Endothelial cell of umbilical vein (primary cell): ENCODE measurements around the gene NPAT. TPM values are rescaled to one million over a fixed set of nuclear protein-coding genes. Genes with fewer than 3 reads are reported as not detected.

Experiments used
- BruUV-seq: library from RNA; stranded (reverse); fragments of 400-500 nt; replicated peaks from 2 replicates; lab custom pipeline; 2021; lab: Mats Ljungman, UMichigan
- CTCF ChIA-PET: fragments of 300-600, 350-600 bp; sonication (Branson Sonifier 250); formaldehyde crosslinking; loops from one replicate; lab custom pipeline; 2021; ENCODE audit warnings: antibody characterized with exemption, inconsistent platforms; lab: Charles Lee
- POLR2A ChIA-PET: fragments of 300-600, 350-600 bp; sonication (Branson Sonifier 250); formaldehyde crosslinking; loops from one replicate; lab custom pipeline; 2021; ENCODE audit warnings: antibody characterized with exemption, inconsistent platforms; lab: Charles Lee
- DNase-seq: peaks from one replicate; pipeline ENCODE4 v3.0.0-alpha.2; 2011; ENCODE audit warnings: low read depth, low spot score
- FAIRE-seq: peaks from 2 replicates; lab custom pipeline; 2011; peaks lifted over from hg19 to GRCh38; lab: Jason Lieb, UNC
- H2AFZ ChIP-seq: 2 replicates; pipeline ENCODE4 v1.6.0; 2012; ENCODE audit warnings: low read depth, low read length, control low read depth, inconsistent platforms
- H3K27ac ChIP-seq: 2 replicates; pipeline ENCODE4 v1.5.1; 2011; ENCODE audit warnings: low read depth, mild to moderate bottlenecking, control low read depth, low read length, moderate library complexity; ENCODE audit not compliant: insufficient read depth
- H3K27me3 ChIP-seq, 2 experiments: 2 replicates each; pipeline versions ENCODE4 v1.6.0 to v1.6.1; 2011; ENCODE audit warnings: low read length in 2 of 2, mixed read lengths in 1 of 2; ENCODE audit not compliant: control insufficient read depth in 2 of 2, insufficient read depth in 2 of 2
- H3K36me3 ChIP-seq, 2 experiments: 2 replicates in 1 of 2; 3 replicates in 1 of 2; pipeline ENCODE4 v1.5.1; 2011; ENCODE audit warnings: low read length in 2 of 2, mild to moderate bottlenecking in 1 of 2, moderate library complexity in 1 of 2; ENCODE audit not compliant: control insufficient read depth in 2 of 2, insufficient read depth in 2 of 2; ENCODE audit errors: extremely low read depth in 1 of 2
- H3K4me1 ChIP-seq: 3 replicates; pipeline ENCODE4 v1.5.1; 2011; ENCODE audit warnings: mild to moderate bottlenecking, low read length; ENCODE audit not compliant: control insufficient read depth, insufficient read depth; ENCODE audit errors: extremely low read depth
- H3K4me2 ChIP-seq: 2 replicates; pipeline ENCODE4 v1.6.1; 2011; ENCODE audit warnings: low read length, control low read depth, mixed read lengths; ENCODE audit not compliant: insufficient read depth
- H3K4me3 ChIP-seq, 3 experiments: fragments of 200-600 bp in 1 of 3; sonication (generic), shearing (Covaris generic) in 1 of 3; replicated peaks in 1 of 3; 2 replicates each; pipeline ENCODE4 v1.5.1; 2011 to 2016; ENCODE audit warnings: control low read depth in 3 of 3, low read length in 3 of 3, mild to moderate bottlenecking in 2 of 3, inconsistent platforms in 1 of 3, low read depth in 1 of 3, moderate library complexity in 1 of 3; ENCODE audit not compliant: insufficient read depth in 1 of 3
- H3K79me2 ChIP-seq: 2 replicates; pipeline ENCODE4 v1.6.0; 2012; ENCODE audit warnings: low read length, inconsistent platforms; ENCODE audit not compliant: control insufficient read depth, insufficient read depth
- H3K9ac ChIP-seq: replicated peaks from 2 replicates; pipeline ENCODE3; 2011; ENCODE audit warnings: low read length, control low read depth; ENCODE audit not compliant: insufficient read depth; ENCODE audit errors: extremely low read depth
- H3K9me1 ChIP-seq: replicated peaks from 3 replicates; pipeline ENCODE4 v1.6.0; 2011; ENCODE audit warnings: mild to moderate bottlenecking, low read length; ENCODE audit not compliant: control insufficient read depth, insufficient read depth; ENCODE audit errors: extremely low read depth
- H3K9me3 ChIP-seq: replicated peaks from 2 replicates; pipeline ENCODE4 v1.5.1; 2012; ENCODE audit warnings: low read length, inconsistent platforms; ENCODE audit not compliant: control insufficient read depth, insufficient read depth
- H4K20me1 ChIP-seq: replicated peaks from 2 replicates; pipeline ENCODE3; 2011; ENCODE audit warnings: mild to moderate bottlenecking, low read length; ENCODE audit not compliant: control insufficient read depth, insufficient read depth; ENCODE audit errors: extremely low read depth
- EZH2 ChIP-seq: IDR thresholded peaks from 2 replicates; pipeline ENCODE4 v1.6.1; 2012; ENCODE audit warnings: borderline replicate concordance, low read depth, mild to moderate bottlenecking, moderate library complexity, low read length, inconsistent platforms; ENCODE audit not compliant: severe bottlenecking
- GATA2 ChIP-seq: IDR thresholded peaks from 2 replicates; pipeline ENCODE4 v1.7.0; 2011; ENCODE audit warnings: low read depth, mild to moderate bottlenecking, moderate library complexity, mixed read lengths, low read length; ENCODE audit not compliant: insufficient read length, insufficient read depth
- MYC ChIP-seq: IDR thresholded peaks from one replicate; pipeline ENCODE4 v1.6.1; 2011; ENCODE audit warnings: mild to moderate bottlenecking, low read depth, low read length
- POLR2A ChIP-seq: IDR thresholded peaks from 2 replicates; pipeline ENCODE4 v1.6.1; 2012; ENCODE audit warnings: low read depth, mild to moderate bottlenecking, control low read depth, low read length
- POLR2AphosphoS5 ChIP-seq: IDR thresholded peaks from 2 replicates; pipeline ENCODE4 v1.6.1; 2012; ENCODE audit warnings: low read depth, mild to moderate bottlenecking, control low read depth, low read length, moderate library complexity; ENCODE audit not compliant: insufficient read depth
- dilution Hi-C: fragments of 300-500 bp; cut with MboI; formaldehyde crosslinking; loops from one replicate; pipeline ENCODE4 v1.15.0; 2019; ENCODE audit warnings: low sequenced_read_pairs; ENCODE audit not compliant: extremely low pct_ligation_motif_present
- intact Hi-C: fragments of 100-400 bp; cut with micrococcal nuclease; formaldehyde crosslinking; loops from one replicate; pipeline ENCODE4 v1.10.0; 2022
- polyA plus RNA-seq, 4 experiments: library from polyadenylated mRNA; depleted of rRNA in 3 of 4; stranded (reverse) in 3 of 4; unstranded in 1 of 4; fragments of >200 nt; gene quantifications; 2 replicates each; pipeline versions ENCODE4 v1.2.1 to v1.2.3, GENCODE V29; 2011 to 2012; ENCODE audit warnings: missing spikeins in 1 of 4
- total RNA-seq: library from RNA; stranded (reverse); gene quantifications from 2 replicates; pipeline ENCODE4 v1.2.3, GENCODE V29; 2021
- TF ChIP-seq, protein P1 (sequence below): IDR thresholded peaks from 2 replicates; pipeline ENCODE4 v1.6.1; 2011; ENCODE audit not compliant: insufficient read depth, insufficient read length
- TF ChIP-seq, protein P2 (sequence below), 2 donors: IDR thresholded peaks; 1 replicate in 1 of 2; 2 replicates in 1 of 2; pipeline ENCODE4 v1.5.1; 2011; ENCODE audit warnings: low read length in 2 of 2, mild to moderate bottlenecking in 2 of 2, moderate library complexity in 2 of 2, control low read depth in 1 of 2, inconsistent platforms in 1 of 2, low read depth in 1 of 2; ENCODE audit not compliant: insufficient read depth in 1 of 2; ENCODE audit errors: extremely low read depth in 1 of 2

Gene NPAT
- total and polyA plus RNA-seq, 2 donors (not counting 3 experiments of a cell fraction or from before 2014, with no cell fraction given), result 4.4 to 19.0 TPM

DNA sequence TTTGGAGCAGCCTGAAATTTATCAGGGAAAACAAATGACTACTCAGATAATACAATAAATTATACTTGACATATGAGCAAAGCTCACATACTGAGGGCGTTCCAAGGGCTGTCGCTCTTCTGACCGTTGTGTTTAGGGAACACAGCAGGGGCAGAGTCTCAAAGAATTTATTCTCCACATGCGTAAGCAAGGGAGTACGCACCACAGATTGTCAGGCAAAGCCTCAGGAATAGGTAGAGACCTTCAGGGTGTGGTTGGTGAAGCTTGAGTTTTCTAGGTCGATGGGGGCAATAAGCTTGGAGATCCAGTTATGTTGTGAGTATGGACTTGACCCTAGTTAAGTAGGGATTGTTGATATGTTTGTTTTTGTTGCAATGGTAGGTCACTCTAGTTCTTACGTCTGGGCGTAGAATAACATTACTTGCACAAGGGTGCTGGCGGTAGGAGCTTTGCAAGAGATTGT, 100.2 kb downstream of the NPAT start:
- H3K27ac ChIP-seq, result no peak overlapping the region
- dilution Hi-C loops, result no loop called here
- no peaks in the 10 kb centered on the region for H3K9me1 ChIP-seq
- H3K27me3 ChIP-seq, result no peaks in the 10 kb centered on the region
- no peaks in the 10 kb centered on the region for H4K20me1 ChIP-seq
- ChIA-PET POLR2A (no interaction called here), CTCF (interaction anchor here (1.0 to 1.7 kb wide), 3 partner anchors 26 to 527 kb away, joined by 3 read pairs; partner anchors contain the start of gene CUL5)
- peak overlapping the region; percentile 23 for H2AFZ ChIP-seq
- intact Hi-C loops, result loop anchor here (5.0 kb wide), 1 partner anchor 375 kb away; the partner anchor contains the start of gene POGLUT3
- H3K4me1 ChIP-seq, result peaks cover 16% of the 10 kb centered on the region
- H3K36me3 ChIP-seq, result no peaks in the 10 kb centered on the region
- peaks cover 37% of the 10 kb centered on the region for H3K79me2 ChIP-seq
- no peak for DNase-seq
- H3K9me3 ChIP-seq, result no peaks in the 10 kb centered on the region
- no peak for FAIRE-seq
- no TSS peak for BruUV-seq
- peak overlapping the region; percentile 58 to 85 (median 60) for H3K4me3 ChIP-seq
- peak overlapping the region; percentile 90 for H3K4me2 ChIP-seq
- H3K9ac ChIP-seq, result peak overlapping the region; percentile 66
- TF ChIP-seq MYC (no peak), POLR2A (no peak)

DNA sequence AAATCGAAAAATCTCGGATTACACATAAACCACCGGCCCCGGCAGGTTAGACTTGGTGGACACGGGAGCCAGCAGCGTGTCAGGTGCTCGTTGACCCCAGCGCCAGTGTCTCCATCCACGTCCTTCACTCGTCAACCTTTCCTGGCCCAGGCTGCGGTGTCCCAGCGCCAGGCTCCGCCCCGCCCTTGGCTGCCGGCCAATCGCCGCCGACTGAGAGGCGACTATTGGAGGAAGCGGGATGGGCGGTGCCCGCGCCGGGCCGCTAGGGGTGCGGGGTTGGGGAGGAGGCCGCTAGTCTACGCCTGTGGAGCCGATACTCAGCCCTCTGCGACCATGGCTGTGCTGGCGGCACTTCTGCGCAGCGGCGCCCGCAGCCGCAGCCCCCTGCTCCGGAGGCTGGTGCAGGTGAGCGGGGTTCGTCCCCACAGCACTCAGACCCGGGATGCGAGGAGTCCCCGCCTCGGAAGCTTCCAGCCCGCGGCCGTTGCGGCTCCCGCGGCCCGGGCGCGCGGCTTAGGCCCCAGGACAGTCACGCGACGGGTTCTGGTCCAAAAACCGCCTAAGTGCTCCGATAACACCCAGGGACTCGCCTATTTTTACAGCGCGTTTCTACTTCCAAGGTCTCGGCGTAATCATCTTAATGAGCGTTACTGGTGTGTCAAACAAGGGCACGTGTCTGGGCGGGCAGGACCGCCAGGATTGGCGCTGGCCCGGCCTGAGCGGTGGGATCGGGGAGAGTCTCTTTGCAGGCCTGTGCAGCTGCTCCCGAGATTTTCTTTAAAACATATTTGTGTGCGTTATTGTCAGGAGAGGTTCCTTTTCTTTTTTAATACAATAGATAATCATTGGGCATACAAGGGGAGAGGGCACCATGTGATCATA, 100.9 kb downstream of the NPAT start, which contains the start of gene ACAT1:
ACAT1 (plus strand) TSS at position 294 of the 882 bp plus-strand sequence; CDS start at position 334, 40 bp downstream.
- TF ChIP-seq POLR2A (peak; percentile 87), POLR2AphosphoS5 (peak; percentile 91), MYC (peak; percentile 61), GATA2 (no peak), EZH2 (no peak)
- TF ChIP-seq, protein P1, sequence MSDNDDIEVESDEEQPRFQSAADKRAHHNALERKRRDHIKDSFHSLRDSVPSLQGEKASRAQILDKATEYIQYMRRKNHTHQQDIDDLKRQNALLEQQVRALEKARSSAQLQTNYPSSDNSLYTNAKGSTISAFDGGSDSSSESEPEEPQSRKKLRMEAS, result peak; percentile 43
- TF ChIP-seq, protein P2, sequence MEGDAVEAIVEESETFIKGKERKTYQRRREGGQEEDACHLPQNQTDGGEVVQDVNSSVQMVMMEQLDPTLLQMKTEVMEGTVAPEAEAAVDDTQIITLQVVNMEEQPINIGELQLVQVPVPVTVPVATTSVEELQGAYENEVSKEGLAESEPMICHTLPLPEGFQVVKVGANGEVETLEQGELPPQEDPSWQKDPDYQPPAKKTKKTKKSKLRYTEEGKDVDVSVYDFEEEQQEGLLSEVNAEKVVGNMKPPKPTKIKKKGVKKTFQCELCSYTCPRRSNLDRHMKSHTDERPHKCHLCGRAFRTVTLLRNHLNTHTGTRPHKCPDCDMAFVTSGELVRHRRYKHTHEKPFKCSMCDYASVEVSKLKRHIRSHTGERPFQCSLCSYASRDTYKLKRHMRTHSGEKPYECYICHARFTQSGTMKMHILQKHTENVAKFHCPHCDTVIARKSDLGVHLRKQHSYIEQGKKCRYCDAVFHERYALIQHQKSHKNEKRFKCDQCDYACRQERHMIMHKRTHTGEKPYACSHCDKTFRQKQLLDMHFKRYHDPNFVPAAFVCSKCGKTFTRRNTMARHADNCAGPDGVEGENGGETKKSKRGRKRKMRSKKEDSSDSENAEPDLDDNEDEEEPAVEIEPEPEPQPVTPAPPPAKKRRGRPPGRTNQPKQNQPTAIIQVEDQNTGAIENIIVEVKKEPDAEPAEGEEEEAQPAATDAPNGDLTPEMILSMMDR (IDR thresholded peaks at IDR 0.05; ENCODE audit: extremely low read depth in 1 of 2, insufficient read depth in 1 of 2, low read depth in 1 of 2, low read length in 2 of 2), result peak in 1 of 2 donors; percentile 38
- H4K20me1 ChIP-seq, result no peaks in the 10 kb centered on the region
- H2AFZ ChIP-seq, result peak within 1 kb of the TSS; percentile 77
- BruUV-seq, result TSS peak; percentile 54
- peak; percentile 92 for DNase-seq
- CTCF ChIA-PET, result interaction anchor here (0.7 to 1.7 kb wide), 4 partner anchors 27 to 527 kb away, joined by 3 read pairs; partner anchors contain the start of genes ATM and CUL5
- H3K9ac ChIP-seq, result peak within 1 kb of the TSS; percentile 66
- peak within 1 kb of the TSS; percentile 58 to 85 (median 60) for H3K4me3 ChIP-seq
- intact Hi-C loops (loop anchor here (1.0 to 5.0 kb wide), 4 partner anchors 101 to 376 kb away; partner anchors contain the start of genes C11orf65, CUL5, NPAT and POGLUT3), dilution Hi-C loops (no loop called here)
- peaks cover 37% of the 10 kb centered on the region for H3K79me2 ChIP-seq
- peaks cover 16% of the 10 kb centered on the region for H3K4me1 ChIP-seq
- H3K27me3 ChIP-seq, result no peaks in the 10 kb centered on the region
- H3K9me3 ChIP-seq, result no peaks in the 10 kb centered on the region
- POLR2A ChIA-PET, result no interaction called here
- peak; percentile 95 for FAIRE-seq
- no peaks in the 10 kb centered on the region for H3K36me3 ChIP-seq
- no peaks in the 10 kb centered on the region for H3K9me1 ChIP-seq
- H3K27ac ChIP-seq, result peak within 1 kb of the TSS; percentile 19
- H3K4me2 ChIP-seq, result peak within 1 kb of the TSS; percentile 90
